SK-N-SH treated with all-trans-retinoic acid at 6 μM for 48 hours (cell line): ENCODE measurements around the gene SEMA7A.

Source experiments
- ATAC-seq: fragments of 200-7000 bp; cut with Tn5 transposase; 3 replicates; pipeline ENCODE4 v1.9.1; 2020; ENCODE audit warnings: mild to moderate bottlenecking, moderate library complexity
- ARNTL ChIP-seq: fragments of 450-650 bp; formaldehyde crosslinking; IDR thresholded peaks from 2 replicates; pipeline ENCODE4 v1.5.0; 2020; ENCODE audit warnings: low read depth, mild to moderate bottlenecking, moderate library complexity, borderline replicate concordance
- BACH2 ChIP-seq: fragments of 250-450 bp; sonication (Bioruptor Pico); IDR thresholded peaks from 2 replicates; pipeline ENCODE4 v1.9.0; 2021; ENCODE audit warnings: mild to moderate bottlenecking, borderline replicate concordance
- CREB5 ChIP-seq: fragments of 250-450 bp; sonication (Bioruptor Pico); IDR thresholded peaks from 2 replicates; pipeline ENCODE4 v1.5.1; 2020; ENCODE audit warnings: low read depth, mild to moderate bottlenecking, moderate library complexity
- CSDC2 ChIP-seq: fragments of 250-450 bp; sonication (Bioruptor Pico); IDR thresholded peaks from 2 replicates; pipeline ENCODE4 v1.5.0; 2020; ENCODE audit warnings: mild to moderate bottlenecking, moderate library complexity
- CSRNP3 ChIP-seq: fragments of 250-450 bp; sonication (Bioruptor Pico); IDR thresholded peaks from 2 replicates; pipeline ENCODE4 v1.5.1; 2021; ENCODE audit warnings: mild to moderate bottlenecking, moderate library complexity
- ESRRG ChIP-seq: fragments of 250-450 bp; sonication (Bioruptor Pico); IDR thresholded peaks from 2 replicates; pipeline ENCODE4 v1.6.1; 2021; ENCODE audit warnings: mild to moderate bottlenecking
- GLIS3 ChIP-seq: fragments of 250-450 bp; sonication (Bioruptor Pico); IDR thresholded peaks from 2 replicates; pipeline ENCODE4 v1.5.0; 2020; ENCODE audit warnings: mild to moderate bottlenecking, moderate library complexity
- ISL1 ChIP-seq: fragments of 250-450 bp; sonication (Bioruptor Pico); IDR thresholded peaks from 2 replicates; pipeline ENCODE4 v2.1.2; 2022; ENCODE audit warnings: mild to moderate bottlenecking, moderate library complexity
- OSR1 ChIP-seq: fragments of 250-450 bp; sonication (Bioruptor Pico); IDR thresholded peaks from 2 replicates; pipeline ENCODE4 v1.8.0; 2022; ENCODE audit warnings: moderate library complexity, mild to moderate bottlenecking, inconsistent platforms
- PATZ1 ChIP-seq: fragments of 250-450 bp; sonication (Bioruptor Pico); IDR thresholded peaks from 2 replicates; pipeline ENCODE4 v1.8.0; 2020; ENCODE audit warnings: mild to moderate bottlenecking, moderate library complexity, borderline replicate concordance
- POU6F1 ChIP-seq: fragments of 250-450 bp; sonication (Bioruptor Pico); IDR thresholded peaks from 2 replicates; pipeline ENCODE4 v1.8.0; 2021; ENCODE audit warnings: low read depth, mild to moderate bottlenecking, moderate library complexity, borderline replicate concordance
- PPARA ChIP-seq: fragments of 250-450 bp; sonication (Bioruptor Pico); IDR thresholded peaks from 2 replicates; pipeline ENCODE4 v1.5.0; 2020; ENCODE audit warnings: mild to moderate bottlenecking, borderline replicate concordance
- SNAI2 ChIP-seq: fragments of 250-450 bp; sonication (Bioruptor Pico); IDR thresholded peaks from 2 replicates; pipeline ENCODE4 v1.5.0; 2020; ENCODE audit warnings: mild to moderate bottlenecking, moderate library complexity
- TCF4 ChIP-seq: fragments of 250-450 bp; sonication (Bioruptor Pico); IDR thresholded peaks from 2 replicates; pipeline ENCODE4 v1.8.0; 2021; ENCODE audit warnings: mild to moderate bottlenecking, moderate library complexity, borderline replicate concordance
- TOX ChIP-seq: fragments of 250-450 bp; sonication (Bioruptor Pico); IDR thresholded peaks from 2 replicates; pipeline ENCODE4 v1.8.0; 2021; ENCODE audit warnings: mild to moderate bottlenecking, moderate library complexity, borderline replicate concordance
- TSHZ2 ChIP-seq: fragments of 250-450 bp; sonication (Bioruptor Pico); IDR thresholded peaks from 2 replicates; pipeline ENCODE4 v1.5.0; 2020; ENCODE audit warnings: mild to moderate bottlenecking, moderate library complexity
- ZC3H10 ChIP-seq: fragments of 250-450 bp; sonication (Bioruptor Pico); IDR thresholded peaks from 2 replicates; pipeline ENCODE4 v1.5.1; 2021; ENCODE audit warnings: mild to moderate bottlenecking, moderate library complexity
- ZFP3 ChIP-seq: fragments of 250-450 bp; sonication (Bioruptor Pico); IDR thresholded peaks from 2 replicates; pipeline ENCODE4 v1.5.0; 2020; ENCODE audit warnings: mild to moderate bottlenecking, moderate library complexity
- ZFP30 ChIP-seq: fragments of 450-650 bp; formaldehyde crosslinking; IDR thresholded peaks from 2 replicates; pipeline ENCODE4 v1.5.0; 2022; ENCODE audit warnings: mild to moderate bottlenecking, moderate library complexity
- ZNF565 ChIP-seq: fragments of 450-650 bp; formaldehyde crosslinking; conservative IDR thresholded peaks from 2 replicates; pipeline ENCODE4 v1.5.0; 2020; ENCODE audit warnings: low read depth, mild to moderate bottlenecking, moderate library complexity
- ZNF8 ChIP-seq: fragments of 450-650 bp; formaldehyde crosslinking; IDR thresholded peaks from 2 replicates; pipeline ENCODE4 v1.5.0; 2020; ENCODE audit warnings: mild to moderate bottlenecking, moderate library complexity

Gene SEMA7A

GRCh38 chr15:74377831-74378766 lies 55.7 kb downstream of the SEMA7A start:
- ATAC-seq = no peak
- no peak for TF ChIP-seq BACH2
- no peak for TF ChIP-seq TSHZ2 (CRISPR knock-in tag)
- no peak for TF ChIP-seq ZFP30
- no peak for TF ChIP-seq ARNTL (CRISPR knock-in tag)
- TF ChIP-seq TOX = no peak
- TF ChIP-seq PPARA (CRISPR knock-in tag) = no peak
- no peak for TF ChIP-seq CSDC2
- no peak for TF ChIP-seq ZFP3 (CRISPR knock-in tag)
- TF ChIP-seq CREB5 = no peak
- TF ChIP-seq ZNF8 (CRISPR knock-in tag) = no peak
- no peak for TF ChIP-seq TCF4 (CRISPR knock-in tag)
- TF ChIP-seq CSRNP3 (CRISPR knock-in tag) = no peak
- no peak for TF ChIP-seq ZNF565 (CRISPR knock-in tag)
- no peak for TF ChIP-seq PATZ1 (CRISPR knock-in tag)
- TF ChIP-seq OSR1 = no peak
- no peak for TF ChIP-seq ESRRG

- ATAC-seq = no peak
- TF ChIP-seq TSHZ2 (CRISPR knock-in tag) (no peak), CSRNP3 (CRISPR knock-in tag) (no peak), PPARA (CRISPR knock-in tag) (no peak), OSR1 (no peak), PATZ1 (CRISPR knock-in tag) (no peak), ZFP3 (CRISPR knock-in tag) (no peak), SNAI2 (no peak), ZNF8 (CRISPR knock-in tag) (no peak), ZC3H10 (CRISPR knock-in tag) (no peak), POU6F1 (no peak), ISL1 (CRISPR knock-in tag) (no peak), TCF4 (CRISPR knock-in tag) (no peak), ESRRG (no peak), BACH2 (no peak), GLIS3 (CRISPR knock-in tag) (no peak), CSDC2 (no peak)
Measured at GRCh38 chr15:74376825-74377581, 56.8 kb downstream of the SEMA7A start.
